Smooth muscle cell (in vitro differentiated cells): ENCODE measurements around the gene PTPRT. TPM values are rescaled to one million over a fixed set of nuclear protein-coding genes. Genes with fewer than 3 reads are reported as not detected.
A peak's percentile ranks its signal among the peaks of the same experiment; 100 is the strongest.

Experiments used
- DNase-seq: peaks from one replicate; lab custom pipeline; 2025; ENCODE audit not compliant: unreplicated experiment; lab: John Stamatoyannopoulos, UW
- H2AFZ ChIP-seq: fragments of 200-600 bp; sonication (generic); 2 replicates; pipeline ENCODE4 v1.6.0; 2016; ENCODE audit warnings: antibody characterized with exemption, low read depth, mild to moderate bottlenecking
- H3F3A ChIP-seq: fragments of 200-600 bp; sonication (generic); 2 replicates; pipeline ENCODE4 v1.6.0; 2017; ENCODE audit warnings: antibody characterized with exemption, low read depth
- H3K27ac ChIP-seq: fragments of 200-600 bp; sonication (generic); 2 replicates; pipeline ENCODE4 v1.5.1; 2016; ENCODE audit warnings: low read depth, mild to moderate bottlenecking
- H3K27me3 ChIP-seq: fragments of 200-600 bp; sonication (generic); 2 replicates; pipeline ENCODE4 v1.6.1; 2016; ENCODE audit warnings: low read depth, mild to moderate bottlenecking
- H3K36me3 ChIP-seq: fragments of 200-600 bp; sonication (generic); 2 replicates; pipeline ENCODE4 v1.5.1; 2016; ENCODE audit warnings: low read depth
- H3K4me1 ChIP-seq: fragments of 200-600 bp; sonication (generic); 2 replicates; pipeline ENCODE4 v1.5.1; 2016; ENCODE audit warnings: low read depth
- H3K4me2 ChIP-seq: fragments of 200-600 bp; sonication (generic); 2 replicates; pipeline ENCODE4 v1.6.0; 2016; ENCODE audit warnings: mild to moderate bottlenecking
- H3K4me3 ChIP-seq: fragments of 200-600 bp; sonication (generic); 2 replicates; pipeline ENCODE4 v1.5.1; 2016; ENCODE audit warnings: mild to moderate bottlenecking
- H3K79me2 ChIP-seq: fragments of 200-600 bp; sonication (generic); 2 replicates; pipeline ENCODE4 v1.6.0; 2016; ENCODE audit warnings: low read depth, mild to moderate bottlenecking
- H3K9ac ChIP-seq: fragments of 200-600 bp; sonication (generic); 2 replicates; pipeline ENCODE4 v1.6.0; 2016; ENCODE audit warnings: low read depth
- H3K9me3 ChIP-seq: fragments of 200-600 bp; sonication (generic); replicated peaks from 2 replicates; pipeline ENCODE4 v1.5.1; 2016; ENCODE audit warnings: low read depth
- H4K20me1 ChIP-seq: fragments of 200-600 bp; sonication (generic); 2 replicates; pipeline ENCODE4 v1.6.0; 2016; ENCODE audit warnings: low read depth
- WGBS: methylation state at CpG from one replicate; pipeline ENCODE4 v1.1.7; 2016; ENCODE audit warnings: low lambda C conversion rate; 5-methylcytosine and 5-hydroxymethylcytosine counted together
- polyA plus RNA-seq: library from polyadenylated mRNA; unstranded; fragments of >200 nt; fragmentation: Nextera tagmentation; extraction: Ambion mirVana; gene quantifications from 2 replicates; pipeline ENCODE4 v1.2.1, GENCODE V29; 2016
- total RNA-seq: library from RNA; depleted of rRNA; stranded (reverse); fragments of >200 nt; gene quantifications from 2 replicates; pipeline ENCODE4 v1.2.3, GENCODE V29; 2014
- TF ChIP-seq, protein P1 (sequence below): fragments of 200-600 bp; sonication (generic); IDR thresholded peaks from 2 replicates; pipeline ENCODE4 v1.5.1; 2017; ENCODE audit warnings: borderline replicate concordance, mild to moderate bottlenecking, antibody characterized with exemption; ENCODE audit not compliant: insufficient read depth, poor library complexity, severe bottlenecking

Gene PTPRT
- total and polyA plus RNA-seq, 2 experiments from 2014 or later: 0.99 to 2.1 TPM

DNA sequence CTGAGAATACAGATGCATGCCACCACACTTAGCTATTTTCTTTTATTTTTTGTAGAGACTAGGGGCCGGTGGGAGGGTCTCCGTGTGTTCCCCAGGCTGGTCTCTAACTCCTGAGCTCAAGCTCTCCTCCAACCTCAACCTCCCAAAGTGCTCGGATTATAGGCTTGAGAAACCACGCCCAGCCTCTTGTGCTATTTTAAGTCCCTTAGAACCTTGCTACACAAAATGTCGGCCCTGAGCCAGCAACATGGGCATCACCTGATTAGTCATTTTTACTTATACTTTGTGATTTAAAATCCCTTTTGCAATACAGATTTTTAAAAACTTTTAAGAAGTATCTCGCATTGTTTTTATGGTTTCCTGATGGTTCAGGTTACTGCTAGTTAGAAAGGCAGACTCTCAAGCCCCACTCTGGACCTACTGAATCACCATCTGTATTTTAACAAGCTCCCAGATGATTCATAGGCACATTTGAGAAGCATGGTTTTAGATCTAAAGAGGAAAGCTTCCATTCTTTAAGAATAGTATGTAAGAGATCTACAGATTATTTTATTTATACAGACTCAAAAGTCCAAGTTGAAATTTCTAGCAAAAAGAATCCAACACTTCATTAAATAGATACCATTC, 186.3 kb downstream of the PTPRT start:
- WGBS: 50% methylated on average over 6 of the region's 6 CpGs
- H3F3A ChIP-seq: no peaks in the 10 kb centered on the region
- peaks cover 10% of the 10 kb centered on the region for H3K4me1 ChIP-seq
- H3K4me2 ChIP-seq: peak overlapping the region; percentile 80
- peak overlapping the region; percentile 36 for H2AFZ ChIP-seq
- H3K36me3 ChIP-seq: no peaks in the 10 kb centered on the region
- H3K27ac ChIP-seq: peak overlapping the region; percentile 40
- no peak overlapping the region for H3K9ac ChIP-seq
- no peak for DNase-seq
- TF ChIP-seq, protein P1, sequence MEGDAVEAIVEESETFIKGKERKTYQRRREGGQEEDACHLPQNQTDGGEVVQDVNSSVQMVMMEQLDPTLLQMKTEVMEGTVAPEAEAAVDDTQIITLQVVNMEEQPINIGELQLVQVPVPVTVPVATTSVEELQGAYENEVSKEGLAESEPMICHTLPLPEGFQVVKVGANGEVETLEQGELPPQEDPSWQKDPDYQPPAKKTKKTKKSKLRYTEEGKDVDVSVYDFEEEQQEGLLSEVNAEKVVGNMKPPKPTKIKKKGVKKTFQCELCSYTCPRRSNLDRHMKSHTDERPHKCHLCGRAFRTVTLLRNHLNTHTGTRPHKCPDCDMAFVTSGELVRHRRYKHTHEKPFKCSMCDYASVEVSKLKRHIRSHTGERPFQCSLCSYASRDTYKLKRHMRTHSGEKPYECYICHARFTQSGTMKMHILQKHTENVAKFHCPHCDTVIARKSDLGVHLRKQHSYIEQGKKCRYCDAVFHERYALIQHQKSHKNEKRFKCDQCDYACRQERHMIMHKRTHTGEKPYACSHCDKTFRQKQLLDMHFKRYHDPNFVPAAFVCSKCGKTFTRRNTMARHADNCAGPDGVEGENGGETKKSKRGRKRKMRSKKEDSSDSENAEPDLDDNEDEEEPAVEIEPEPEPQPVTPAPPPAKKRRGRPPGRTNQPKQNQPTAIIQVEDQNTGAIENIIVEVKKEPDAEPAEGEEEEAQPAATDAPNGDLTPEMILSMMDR: no peak
- no peaks in the 10 kb centered on the region for H4K20me1 ChIP-seq
- no peak overlapping the region for H3K4me3 ChIP-seq
- no peaks in the 10 kb centered on the region for H3K79me2 ChIP-seq
- H3K27me3 ChIP-seq: no peaks in the 10 kb centered on the region
- H3K9me3 ChIP-seq: no peaks in the 10 kb centered on the region

DNA sequence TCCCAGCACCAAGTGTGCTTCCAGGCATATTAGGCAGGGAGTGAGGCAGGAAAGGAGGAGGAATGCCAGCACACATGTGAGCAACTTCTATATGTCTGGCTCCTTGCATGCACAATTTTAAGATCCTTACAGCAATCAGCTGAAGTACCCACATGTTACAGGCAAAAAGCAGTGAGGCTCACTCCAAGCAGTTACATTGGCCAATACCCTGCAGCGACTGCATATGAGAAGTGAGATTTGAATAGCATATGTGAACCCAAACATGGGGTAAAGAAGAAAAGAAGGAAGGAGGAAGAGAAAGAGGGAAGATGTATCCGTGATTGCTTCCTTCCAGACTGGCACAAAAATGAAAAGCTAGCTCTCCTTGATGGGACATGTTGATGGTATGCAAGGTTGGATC, 193.6 kb downstream of the PTPRT start:
- H3K4me1 ChIP-seq: no peaks in the 10 kb centered on the region
- 91% methylated on average over 2 of the region's 2 CpGs for WGBS

DNA sequence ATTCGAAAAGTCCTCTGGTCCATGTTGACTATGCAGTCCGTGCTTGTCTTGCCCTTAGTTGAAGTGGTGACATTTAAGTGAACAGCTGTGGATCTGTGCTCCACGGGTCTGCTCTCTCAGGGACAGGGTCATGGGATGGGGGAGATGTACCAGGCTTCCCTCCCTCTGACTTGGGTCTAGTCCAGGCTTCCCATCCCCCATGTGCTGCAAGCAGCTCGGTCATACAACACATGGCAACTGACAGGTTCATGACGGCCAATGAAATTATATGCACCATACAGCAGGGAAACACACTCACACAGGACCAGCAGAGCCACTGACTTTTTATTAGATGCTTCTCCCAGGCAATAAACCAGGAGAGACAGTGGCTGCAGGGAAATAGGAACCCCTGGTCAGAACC, 201.4 kb downstream of the PTPRT start:
- H3F3A ChIP-seq: no peaks in the 10 kb centered on the region
- H3K9me3 ChIP-seq: no peaks in the 10 kb centered on the region
- no peak overlapping the region for H2AFZ ChIP-seq
- H3K9ac ChIP-seq: no peak overlapping the region
- H3K27me3 ChIP-seq: no peaks in the 10 kb centered on the region
- no peak overlapping the region for H3K27ac ChIP-seq
- H3K4me1 ChIP-seq: no peaks in the 10 kb centered on the region
- no peak for DNase-seq
- H3K4me3 ChIP-seq: no peak overlapping the region
- no peaks in the 10 kb centered on the region for H3K79me2 ChIP-seq
- H3K4me2 ChIP-seq: no peak overlapping the region
- H4K20me1 ChIP-seq: no peaks in the 10 kb centered on the region
- TF ChIP-seq, protein P1: no peak
- 93% methylated on average over 5 of the region's 5 CpGs for WGBS
- no peaks in the 10 kb centered on the region for H3K36me3 ChIP-seq

More for the DNA sequence above, 193.6 kb downstream of the PTPRT start:
- no peaks in the 10 kb centered on the region for H3K79me2 ChIP-seq
- no peaks in the 10 kb centered on the region for H3K36me3 ChIP-seq
- H3F3A ChIP-seq: no peaks in the 10 kb centered on the region
- no peak for DNase-seq
- no peaks in the 10 kb centered on the region for H3K9me3 ChIP-seq
- no peak overlapping the region for H3K4me2 ChIP-seq
- no peak overlapping the region for H3K9ac ChIP-seq
- TF ChIP-seq, protein P1: no peak
- no peaks in the 10 kb centered on the region for H3K27me3 ChIP-seq
- no peak overlapping the region for H2AFZ ChIP-seq
- H3K4me3 ChIP-seq: no peak overlapping the region
- no peak overlapping the region for H3K27ac ChIP-seq
- H4K20me1 ChIP-seq: no peaks in the 10 kb centered on the region
